Activated CD8-positive, alpha-beta memory T cell treated with anti-CD3 and anti-CD28 coated beads, Interleukin-2, amount 50 U/mL, for 24 hours (primary cell): ENCODE data around the gene GPR25.

Experiments
- DNase-seq: peaks from one replicate; pipeline ENCODE4 v3.0.0-alpha.2; 2020; ENCODE audit errors: extremely low read depth

GPR25 gene

DNA sequence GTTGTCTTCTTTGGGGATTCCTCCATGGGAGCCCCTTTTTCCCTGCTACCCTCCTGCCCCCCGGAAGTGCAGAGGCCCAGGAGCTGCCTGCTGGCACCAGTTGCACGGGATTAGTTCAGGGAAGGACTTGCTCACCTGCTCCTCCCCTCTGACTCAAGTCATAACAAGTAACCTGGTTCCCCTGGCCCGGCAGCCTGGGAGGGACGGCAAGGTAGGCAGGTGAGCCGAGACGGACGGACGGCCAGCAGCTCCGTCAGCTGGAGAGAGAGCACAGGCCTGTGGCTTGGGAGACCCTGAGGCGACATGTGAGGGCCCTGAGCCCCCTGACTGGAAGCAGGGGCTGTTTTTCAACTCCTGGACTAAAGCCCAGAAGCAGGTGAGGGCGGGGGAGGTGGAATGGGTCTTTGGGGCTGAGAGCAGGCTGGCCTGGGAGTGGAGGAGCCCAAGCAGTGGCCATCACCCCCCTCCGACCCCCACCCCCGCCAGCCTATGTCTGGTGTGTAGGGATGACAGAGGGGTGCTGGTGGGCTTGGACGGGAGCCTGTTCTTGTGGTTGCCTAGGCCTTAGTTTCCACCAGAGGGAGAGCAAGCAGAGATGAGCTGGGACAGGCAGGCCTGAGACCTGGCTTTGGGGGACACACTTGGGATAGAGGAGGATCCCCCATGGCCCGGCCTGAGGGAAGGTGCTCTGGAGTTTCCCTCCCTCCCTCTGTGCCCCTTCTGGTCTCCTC lies 22.1 kb downstream of the GPR25 start, which contains the start of gene INAVA:
Gene INAVA (plus strand): TSS at position 189 of the 731 bp plus-strand sequence. CDS start 3,501 bp downstream, outside the sequence.
- no peak for DNase-seq

DNA sequence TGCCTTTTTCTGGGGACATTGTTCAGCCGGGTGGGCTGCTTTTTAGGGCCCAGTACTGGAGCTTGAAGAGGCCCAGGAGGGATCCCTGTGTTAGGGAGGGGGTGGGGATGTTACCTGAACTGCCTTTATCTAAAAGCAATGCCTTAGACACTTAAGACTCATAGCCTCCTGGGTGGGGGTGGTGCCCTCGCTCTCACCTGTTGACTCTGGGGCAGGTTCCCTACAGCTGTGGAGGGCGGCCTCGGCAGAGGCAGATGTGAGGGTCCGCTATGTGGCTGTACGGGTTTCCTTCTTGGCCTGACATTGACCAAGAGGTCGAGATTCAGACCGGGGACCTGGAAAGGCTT lies 22.6 kb downstream of the GPR25 start:
- DNase-seq: no peak

DNA sequence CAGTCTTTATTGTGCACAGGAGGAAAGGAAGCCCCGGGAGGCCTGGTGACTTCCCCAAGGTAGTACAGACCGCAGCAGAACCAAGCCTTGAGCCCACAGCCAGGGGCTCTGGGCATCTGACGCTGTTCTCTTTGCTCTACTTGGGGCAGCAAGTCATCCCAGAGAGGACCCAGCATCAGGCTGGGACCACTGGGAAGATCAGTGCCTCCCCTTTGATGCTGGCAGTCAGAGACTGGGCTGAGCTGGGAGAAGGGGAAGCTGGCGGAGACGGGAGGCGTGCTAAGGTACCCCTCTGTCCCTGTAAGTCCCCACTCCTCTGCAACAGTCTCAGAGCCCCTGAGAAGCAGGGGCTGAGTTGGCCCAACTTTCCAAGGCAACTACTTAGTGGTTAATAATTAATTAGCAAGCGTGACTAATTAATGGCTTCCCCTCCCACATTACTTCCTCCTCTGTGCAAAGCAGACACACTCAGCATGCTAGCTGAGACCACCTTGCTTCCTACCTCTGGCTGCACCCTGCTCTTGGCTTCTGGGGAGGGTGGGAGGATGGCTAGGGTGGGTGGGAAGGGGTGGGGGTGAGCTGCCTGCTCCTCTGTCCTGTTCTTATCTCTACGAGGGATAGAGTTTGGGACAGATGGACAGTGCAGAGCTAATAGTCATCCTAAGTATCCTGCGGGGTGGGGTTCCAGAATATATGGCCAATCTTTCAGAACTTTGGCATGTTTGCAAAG lies 23.2 kb downstream of the GPR25 start:
- no peak for DNase-seq

DNA sequence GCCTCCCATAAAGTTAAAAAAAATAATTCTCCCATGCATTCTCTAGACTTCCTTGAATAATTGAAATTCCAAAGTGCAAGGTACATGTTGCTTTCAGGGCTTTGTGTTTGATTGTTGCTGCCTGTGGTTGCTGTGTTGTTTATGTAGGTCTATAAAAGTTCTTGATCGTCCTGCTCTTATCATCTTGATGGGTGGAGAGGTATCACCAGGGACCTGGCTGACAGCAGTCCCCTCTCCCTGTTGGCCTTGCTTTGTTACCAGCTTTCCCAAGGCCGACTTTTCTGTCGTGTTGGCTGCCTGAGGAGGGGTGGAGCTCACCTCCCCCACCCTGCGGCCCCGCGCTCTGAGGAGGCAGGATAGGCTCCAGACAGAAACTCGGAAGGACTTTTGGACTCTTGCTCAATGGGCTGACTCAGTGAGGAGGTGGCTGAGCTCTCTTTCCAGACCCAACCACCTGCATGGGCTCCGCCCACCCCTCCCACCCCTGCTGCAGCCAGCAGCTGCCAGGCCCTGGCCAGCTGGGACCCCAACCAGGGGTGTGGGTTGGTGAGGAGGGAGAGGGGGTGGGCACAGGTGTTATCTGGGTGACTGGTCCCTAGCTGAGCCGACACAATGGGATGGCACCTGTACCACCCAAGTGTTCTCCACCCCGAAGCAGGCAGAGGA lies 23.9 kb downstream of the GPR25 start:
- DNase-seq: no peak

DNA sequence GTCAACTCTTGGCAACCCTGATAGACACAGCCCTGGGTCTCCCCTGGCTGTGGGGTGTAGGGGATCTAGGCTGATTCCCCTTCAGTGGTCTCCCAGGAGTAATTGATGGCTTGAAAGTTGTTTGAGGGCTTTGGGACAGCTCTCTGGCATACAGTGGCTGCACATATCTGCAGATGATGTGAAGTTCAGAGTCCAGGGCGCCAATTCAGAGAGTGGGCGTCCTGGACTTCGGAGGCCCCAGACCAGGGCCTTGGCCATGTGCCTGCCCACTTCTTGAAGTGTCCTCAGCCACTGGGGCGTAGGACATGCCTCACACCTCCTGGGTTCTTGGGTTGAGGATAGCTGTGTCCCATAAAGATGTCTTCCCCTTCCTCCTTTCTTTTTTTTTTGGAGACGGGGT lies 24.5 kb downstream of the GPR25 start:
- DNase-seq: no peak

DNA sequence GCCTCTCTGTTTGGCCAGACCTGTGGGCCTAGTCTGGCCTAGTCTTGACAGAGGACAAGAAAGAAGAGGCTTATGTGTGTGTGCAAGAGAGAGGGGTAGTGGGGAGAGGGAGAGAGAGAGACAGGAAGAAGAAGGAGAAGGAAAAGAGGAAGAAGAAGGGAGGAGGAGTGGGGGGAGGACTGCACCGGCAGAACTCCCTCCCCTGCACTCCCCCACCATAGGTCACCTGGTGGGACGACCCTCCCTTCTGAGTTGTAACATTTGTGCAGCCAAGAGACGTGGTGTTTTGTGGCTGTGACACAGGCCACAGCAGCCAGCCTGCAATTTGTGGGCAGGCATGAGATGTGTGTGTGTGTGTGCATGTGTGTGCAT lies 26.2 kb downstream of the GPR25 start:
- DNase-seq: no peak

DNA sequence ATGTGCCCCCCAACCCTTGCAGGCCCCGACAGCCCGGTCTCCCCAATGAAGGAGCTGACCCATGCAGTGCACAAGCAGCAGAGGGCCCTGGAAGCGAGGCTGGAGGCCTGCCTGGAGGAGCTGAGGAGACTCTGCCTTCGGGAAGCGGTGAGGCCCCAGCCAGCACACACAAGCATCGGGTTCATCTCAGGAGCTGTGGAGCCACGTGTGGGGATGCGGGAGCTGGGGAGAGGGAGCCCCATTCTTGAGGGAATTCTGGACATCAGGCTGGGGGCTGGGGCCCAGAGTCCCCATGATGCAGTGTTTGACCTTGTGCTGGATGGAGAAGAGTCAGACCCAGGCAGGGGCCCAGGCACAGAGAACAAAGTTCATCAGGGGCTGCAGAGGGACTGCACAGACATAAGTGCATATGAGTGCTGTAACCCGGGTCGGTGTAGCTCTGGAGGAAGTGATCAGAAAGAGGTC lies 26.7 kb downstream of the GPR25 start:
- DNase-seq: no peak

DNA sequence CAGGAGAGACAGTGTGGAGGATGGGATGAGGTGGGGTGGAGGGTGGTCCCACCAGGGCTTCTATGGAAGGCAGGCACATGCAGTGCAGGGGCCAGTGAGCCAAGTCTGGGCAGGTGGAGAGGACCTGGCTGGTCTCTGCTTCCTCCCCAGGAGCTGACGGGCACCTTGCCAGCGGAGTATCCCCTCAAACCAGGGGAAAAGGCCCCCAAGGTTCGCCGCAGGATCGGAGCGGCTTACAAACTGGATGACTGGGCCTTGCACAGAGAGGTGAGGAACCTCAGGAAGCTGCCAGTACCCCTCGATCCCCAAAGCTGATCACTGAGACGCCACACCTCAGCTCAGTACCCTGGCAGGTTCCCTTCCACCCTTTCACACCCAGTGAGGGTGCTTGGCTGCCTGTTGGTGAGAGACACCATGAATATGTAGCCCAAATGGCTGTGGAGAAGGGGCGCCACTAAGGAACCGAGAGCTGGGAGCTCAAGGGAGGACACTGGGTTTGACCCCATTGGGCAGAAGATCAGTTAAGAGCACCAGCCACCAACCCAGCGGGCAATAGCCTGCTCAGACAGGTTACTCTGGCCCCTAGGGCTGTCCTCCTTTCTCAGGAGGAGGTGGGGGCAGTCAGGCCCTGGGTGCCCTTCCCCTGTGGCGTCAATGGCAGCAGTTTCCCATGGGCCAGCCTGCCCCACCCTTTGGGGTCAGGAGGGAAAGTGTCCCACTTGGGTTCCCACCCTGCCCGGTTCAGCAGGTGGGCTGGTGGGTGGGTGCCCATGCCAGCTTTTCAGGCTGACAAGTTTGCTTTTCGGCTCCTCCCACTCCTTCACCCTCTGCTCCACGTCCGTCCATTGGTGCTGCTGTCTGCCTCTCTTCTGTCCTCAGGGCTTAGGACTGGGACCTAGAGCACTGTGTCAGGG lies 27.4 kb downstream of the GPR25 start:
- DNase-seq: no peak

DNA sequence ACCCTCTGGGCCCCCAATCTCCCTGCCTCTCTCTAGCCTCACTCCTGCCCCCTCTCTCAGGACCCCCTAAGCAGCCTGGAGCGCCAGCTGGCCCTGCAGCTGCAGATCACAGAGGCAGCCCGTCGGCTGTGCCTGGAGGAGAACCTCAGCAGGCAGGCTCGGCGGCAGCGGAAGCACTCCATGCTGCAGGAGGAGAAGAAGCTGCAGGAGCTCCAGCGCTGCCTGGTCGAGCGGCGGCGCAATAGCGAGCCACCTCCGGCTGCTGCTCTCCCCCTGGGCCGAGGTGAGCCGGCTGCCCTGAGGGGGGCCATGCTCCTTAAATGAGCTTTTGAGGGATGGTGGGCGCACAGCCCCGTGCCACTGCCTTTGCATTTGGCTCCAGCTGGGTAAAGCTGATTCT lies 28.1 kb downstream of the GPR25 start:
- DNase-seq: no peak

DNA sequence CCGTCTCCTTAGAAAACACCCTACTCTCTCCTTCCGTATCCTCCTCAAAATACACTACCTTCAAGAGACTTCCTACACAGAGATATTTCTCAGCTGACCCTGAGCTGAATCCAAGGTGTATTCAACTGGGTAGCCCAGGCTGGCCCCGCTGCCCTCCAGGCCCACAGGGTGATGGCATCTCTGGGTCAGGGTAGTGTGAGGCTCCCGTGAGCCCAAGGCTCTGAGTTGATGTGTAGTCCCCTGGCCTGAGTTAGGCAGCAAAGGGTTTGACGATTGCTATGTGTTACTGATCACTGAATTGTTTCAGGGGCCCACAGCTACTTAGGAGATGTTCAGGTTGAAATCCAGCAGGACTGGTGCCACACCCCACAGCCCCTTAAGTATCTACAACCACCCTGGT lies 28.6 kb downstream of the GPR25 start:
- no peak for DNase-seq

DNA sequence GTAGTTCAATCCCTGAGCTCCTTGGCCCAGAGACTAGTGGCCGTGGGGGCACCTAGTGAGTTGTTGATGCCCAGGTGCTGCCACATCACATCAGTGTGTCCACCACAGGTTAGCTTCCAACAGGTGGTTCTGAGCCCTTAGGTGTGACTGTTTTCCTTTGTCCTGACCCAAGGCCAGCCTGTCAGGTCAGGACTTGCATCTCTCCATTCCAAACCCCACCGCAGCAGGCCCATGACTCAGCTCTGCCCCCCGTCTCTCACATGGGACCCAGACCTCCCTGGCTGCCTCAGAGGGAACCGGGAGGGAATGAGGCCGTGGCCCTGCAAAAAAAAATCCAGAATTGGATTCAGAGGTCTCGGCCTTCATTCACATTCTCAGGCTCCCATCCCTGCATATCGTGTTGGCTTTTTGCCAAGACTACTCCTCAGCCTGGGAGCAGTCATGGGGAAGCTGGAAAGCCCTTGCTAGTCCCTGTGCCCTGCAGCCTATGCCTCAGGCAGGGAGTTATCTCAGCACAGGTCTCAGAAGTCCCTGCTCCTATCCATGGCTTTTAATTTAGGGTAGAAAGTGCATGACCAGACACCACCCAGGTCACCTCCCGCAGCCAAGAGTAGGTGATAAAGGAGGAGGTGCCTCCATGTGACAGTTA lies 29.1 kb downstream of the GPR25 start:
- DNase-seq: no peak

DNA sequence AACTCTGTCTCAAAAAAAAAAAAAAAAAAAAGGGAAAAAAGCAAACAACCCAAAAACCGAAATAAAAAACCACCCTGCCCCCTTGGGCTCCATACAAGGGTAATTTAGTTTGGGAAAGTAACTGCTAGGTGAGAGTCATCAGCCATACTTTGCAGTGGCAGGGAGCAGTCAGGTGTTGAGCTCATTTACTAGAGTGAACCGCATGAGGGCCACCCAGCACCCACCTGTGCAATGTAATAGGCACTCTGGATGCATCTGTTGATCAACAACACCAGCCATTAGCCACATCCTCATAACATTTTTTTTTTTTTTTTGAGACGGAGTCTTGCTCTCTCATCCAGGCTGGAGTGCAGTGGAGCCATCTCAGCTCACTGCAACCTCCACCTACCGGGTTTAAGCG lies 31.0 kb downstream of the GPR25 start:
- DNase-seq: no peak

DNA sequence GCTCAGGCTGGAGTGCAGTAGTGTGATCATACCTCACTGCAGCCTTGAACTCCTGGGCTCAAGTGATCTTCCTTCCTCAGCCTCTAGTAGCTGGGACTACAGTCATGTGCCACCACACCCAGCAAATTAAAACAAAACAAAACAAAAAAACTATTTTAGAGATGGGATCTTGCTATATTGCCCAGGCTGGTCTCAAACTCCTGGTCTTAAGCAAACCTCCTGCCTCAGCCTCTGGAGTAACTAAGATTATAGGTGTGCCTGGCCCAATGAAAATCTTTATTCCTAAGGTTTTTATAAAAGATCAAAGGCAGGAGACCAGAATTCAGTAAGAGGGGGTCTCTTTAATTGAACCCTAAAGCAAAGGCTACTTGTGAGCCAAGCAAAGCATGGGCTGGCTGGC lies 32.0 kb downstream of the GPR25 start:
- no peak for DNase-seq

DNA sequence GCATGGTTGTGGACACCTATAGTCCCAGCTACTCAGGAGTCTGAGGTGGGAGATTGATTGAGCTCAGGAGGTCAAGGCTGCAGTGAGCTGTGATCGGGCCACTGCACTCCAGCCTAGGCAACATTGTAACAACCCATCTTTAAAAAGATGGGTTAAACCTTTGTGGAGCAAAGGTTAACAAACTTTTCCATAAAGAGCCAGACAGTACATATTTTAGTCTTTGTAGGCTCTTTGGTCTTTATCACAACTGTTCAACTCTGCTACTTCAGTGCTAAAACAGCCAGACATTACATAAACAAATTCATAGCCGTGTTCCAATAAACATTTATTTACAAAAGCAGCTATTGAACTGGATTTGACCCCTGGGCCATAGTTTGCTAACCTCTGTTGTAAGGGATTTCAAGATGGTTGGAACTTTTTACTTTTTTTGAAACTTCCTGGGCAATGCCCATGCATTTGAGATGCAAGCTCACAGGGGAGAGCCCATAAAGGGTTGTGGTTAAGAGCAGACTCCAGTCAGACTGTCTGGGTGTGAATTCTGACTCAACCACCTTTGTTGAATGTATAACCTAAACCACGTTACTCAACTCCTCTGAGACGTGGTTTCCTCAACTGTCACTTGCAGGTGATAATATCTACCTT lies 32.8 kb downstream of the GPR25 start:
- DNase-seq: no peak

DNA sequence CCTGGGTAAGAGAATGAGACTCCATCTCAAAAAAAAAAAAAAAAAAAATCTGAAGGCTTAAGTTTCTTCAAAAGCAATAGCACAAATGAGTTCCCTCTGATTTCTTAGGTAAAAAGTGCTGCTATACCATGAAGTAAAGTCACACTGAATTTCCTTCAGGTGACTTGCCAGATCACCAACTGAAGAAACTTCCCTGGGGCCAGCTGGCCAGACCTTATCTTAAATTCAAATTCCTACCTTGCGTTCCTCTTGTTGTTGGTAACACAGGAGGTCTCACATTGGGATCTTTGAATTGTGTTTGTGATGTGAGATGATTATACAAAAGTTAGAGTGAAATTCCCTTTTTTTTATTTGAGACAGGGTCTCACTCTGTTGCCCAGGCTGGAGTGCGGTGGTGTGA lies 33.7 kb downstream of the GPR25 start:
- no peak for DNase-seq

DNA sequence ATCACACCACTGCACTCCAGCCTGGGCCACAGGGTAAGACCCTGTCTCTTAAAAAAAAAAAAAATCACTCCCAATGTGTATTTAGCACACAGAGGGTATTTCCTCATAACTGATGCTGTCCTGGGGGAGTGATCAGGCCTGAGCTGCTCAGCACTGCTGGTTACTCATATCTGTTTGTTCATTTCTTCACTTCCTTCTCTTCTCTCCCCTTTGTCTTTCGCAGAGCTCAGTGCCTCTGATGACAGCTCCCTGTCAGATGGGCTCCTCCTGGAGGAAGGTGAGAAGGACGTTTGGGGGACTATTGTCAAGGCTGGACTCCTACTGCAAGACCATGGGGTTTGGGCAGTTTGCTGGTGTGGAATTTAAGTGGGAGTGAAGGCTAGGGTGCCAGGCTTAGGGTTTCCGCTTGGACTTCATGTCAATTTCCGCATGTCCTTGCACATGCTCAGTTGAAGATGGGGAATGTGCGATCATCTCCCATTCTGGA lies 34.9 kb downstream of the GPR25 start:
- no peak for DNase-seq

DNA sequence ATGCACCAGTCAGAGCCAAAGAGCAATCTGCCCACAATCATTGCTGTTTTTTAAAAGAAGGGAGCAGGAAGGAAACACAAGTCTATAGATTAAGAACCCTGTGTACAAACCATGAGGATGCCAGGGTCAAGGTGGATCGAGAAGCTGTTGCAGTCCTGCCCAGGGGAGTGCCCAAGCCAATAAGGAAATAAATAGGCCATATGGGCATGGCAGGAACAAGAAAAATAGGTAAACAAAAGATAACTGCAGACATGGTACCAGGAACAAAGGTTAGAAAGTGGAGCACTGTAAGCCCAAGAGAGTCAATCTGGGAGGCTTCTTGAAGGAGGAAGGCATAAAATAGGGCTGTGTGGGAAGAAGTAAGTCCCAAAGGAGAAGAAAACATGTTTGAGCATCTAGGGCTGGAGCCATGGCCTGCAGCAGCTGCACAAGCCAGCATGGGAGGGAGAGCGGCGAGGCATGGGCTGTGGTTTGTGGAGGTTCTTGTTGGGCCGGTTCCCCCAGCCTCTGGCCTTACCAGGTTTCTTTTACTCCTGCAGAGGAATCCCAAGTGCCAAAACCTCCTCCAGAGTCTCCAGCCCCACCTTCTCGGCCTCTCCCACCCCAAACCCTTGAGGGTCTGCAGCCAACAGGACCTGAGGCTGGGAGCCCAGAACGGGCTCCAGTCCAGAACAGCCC lies 35.5 kb downstream of the GPR25 start:
- no peak for DNase-seq

DNA sequence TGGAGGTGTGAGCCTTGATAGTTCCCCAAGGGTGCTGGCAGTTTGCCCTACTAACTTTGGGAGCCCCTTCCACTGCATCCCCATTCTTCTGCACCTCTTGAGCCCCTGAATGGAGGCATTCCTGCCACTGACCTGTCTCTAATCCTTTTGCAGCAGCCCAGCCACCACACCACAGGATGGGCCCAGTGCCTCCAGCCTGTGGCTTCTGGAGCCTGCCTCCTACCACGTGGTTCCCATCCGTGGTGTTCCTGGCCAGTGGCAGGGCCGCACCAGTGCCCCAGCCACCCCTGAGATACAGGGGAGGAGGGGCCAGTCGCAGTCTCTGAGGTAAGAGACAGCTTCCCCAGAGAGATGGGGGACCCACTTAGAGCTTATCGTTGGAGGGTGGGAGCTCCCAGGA lies 36.3 kb downstream of the GPR25 start:
- no peak for DNase-seq

DNA sequence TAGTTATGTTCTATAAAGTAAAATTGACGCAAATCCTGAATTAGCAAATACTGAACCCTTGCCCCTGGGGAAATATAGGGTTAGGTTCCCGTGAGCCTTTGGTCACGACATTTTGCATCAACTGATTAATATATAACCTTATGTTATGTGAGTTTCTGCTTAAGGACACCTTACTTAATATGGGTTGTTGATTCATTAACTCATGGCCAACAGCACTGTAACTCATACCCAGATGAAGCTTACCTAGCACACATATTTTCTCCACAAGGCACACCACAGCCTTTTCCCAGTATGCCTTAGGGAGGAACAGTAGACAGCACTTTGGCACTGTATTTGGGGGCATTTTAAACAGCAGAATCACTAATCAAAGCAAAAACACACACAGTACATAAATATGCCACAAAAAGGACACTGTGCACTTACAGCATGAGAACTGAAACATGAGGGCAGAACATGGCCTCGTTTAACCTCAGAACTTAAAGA lies 37.0 kb downstream of the GPR25 start:
- no peak for DNase-seq

DNA sequence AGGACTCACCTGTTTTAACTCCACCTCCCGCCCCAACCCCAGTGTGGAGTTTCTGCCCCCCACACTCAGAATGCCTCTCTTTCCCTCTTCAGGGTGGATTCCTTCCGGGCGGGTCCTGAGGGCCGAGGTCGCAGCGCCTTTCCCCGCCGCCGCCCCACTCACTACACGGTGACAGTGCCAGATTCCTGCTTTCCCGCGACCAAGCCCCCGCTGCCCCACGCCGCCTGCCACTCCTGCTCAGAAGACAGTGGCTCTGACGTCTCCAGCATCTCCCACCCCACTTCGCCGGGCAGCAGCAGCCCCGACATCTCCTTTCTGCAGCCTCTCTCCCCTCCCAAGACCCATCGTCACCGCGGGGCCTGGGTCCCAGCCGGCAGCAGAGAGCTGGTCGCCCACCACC lies 38.6 kb downstream of the GPR25 start:
- no peak for DNase-seq
